Colon (tissue), 2 donors: ENCODE measurements around the gene KLC1.

ENCODE experiments used
- FAIRE-seq: peaks from 2 replicates; lab custom pipeline; 2012; peaks lifted over from hg19 to GRCh38; lab: Jason Lieb, UNC
- donor health status: control.
- donor health status: control.

The KLC1 gene

DNA sequence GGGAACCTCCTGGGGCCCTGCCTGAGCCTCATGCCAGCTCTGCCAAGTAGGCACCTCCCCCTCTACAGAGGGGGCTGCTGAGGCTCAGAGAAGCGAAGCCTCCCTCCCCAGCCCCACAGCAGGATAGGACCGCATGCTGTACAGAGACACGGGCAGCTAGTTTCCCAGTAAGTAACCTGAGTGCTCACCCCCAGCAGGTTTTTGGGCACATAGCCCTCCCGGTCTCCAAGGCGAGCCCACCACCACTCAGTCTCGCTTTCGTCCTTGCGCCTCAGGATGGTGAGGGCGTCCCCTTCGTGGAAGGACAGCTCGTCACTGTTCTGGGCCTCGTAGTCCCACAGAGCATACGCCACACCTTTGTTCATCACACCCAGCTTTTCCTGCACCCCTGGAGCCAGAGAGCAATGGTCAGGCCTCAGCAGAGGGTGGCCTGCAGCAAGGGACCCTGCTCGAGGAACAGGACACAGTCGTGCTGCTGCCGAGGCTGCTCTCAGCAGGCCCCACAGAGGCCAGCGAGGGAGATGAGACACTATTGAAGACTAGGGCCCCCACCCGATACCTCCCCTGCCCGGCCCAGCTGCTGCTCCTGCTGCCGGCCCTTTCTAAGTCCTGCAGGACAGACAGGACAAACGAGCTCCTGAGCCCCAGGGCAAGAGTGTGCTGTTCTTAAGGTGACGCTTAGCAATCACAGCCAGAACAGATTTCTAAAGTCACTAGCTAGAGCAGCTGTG, 107.0 kb downstream of the KLC1 start:
- no peak for FAIRE-seq

DNA sequence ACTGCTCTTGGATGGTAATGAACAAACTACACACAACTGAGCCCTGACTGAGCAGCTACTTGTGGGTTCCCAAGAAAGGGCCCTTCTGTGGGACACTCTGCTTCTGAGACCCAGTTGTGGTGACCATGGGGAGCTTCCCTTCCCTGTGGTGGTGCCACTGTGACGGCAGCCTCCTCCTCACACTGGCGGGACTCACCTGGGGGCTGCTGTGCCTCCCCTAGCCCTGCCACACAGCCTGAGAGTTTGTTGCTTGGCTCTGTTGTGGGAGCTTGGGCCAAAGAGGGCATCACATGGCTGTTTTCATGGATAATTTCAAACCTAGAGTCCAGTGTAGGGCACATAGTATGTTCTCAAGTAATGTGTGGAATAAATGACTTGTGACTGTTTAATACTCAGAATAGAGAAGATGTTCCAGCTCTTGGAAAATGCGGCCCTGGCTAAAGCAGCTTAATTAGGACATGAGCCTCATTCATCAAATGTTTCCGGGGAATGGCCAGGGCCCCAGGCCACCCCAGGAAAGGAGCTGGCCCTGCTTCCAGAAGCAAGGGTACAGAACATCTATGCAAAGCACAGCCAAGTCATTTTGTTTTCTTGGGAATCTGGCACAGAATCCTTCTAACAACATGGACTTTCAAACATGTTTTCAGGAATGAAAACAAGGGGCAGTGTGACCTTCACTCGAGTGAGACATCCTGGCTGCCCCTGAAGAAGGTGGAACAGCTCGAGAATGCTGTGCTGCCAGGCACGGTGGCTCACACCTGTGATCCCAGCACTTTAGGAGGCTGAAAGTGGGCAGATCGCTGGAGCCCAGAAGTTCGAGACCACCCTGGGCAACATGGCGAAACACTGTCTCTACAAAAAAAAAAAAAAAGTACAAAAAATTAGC, 107.8 kb downstream of the KLC1 start:
- FAIRE-seq: no peak

DNA sequence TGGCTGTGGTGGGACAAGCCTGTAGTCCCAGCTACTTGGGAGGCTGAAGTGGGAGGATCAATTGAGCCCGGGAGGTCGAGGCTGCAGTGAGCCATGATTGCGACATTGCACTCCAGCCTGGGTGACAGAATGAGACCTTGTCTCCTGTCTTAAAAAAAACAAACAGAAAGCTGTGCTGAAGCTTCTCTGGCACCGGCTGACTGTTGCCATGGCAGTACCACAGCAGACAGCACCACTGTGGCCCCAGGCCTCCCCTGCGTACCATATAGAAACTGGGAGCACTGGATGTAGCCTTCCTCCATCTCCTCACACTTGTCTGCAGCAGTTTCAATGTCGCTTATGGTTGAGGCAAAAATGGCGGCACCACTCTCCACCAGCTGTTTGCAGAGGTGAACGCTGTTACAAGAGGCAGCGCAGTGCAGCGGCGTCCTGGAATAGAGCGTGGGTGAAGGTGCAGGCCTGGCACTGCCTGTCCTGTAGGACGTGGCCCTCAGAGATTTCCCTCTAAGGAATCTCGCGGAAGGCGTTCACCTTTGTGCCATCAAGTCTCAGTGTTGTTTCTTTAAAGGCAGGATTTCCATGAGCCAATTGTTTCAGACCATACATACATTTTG, 108.5 kb downstream of the KLC1 start:
- no peak for FAIRE-seq

DNA sequence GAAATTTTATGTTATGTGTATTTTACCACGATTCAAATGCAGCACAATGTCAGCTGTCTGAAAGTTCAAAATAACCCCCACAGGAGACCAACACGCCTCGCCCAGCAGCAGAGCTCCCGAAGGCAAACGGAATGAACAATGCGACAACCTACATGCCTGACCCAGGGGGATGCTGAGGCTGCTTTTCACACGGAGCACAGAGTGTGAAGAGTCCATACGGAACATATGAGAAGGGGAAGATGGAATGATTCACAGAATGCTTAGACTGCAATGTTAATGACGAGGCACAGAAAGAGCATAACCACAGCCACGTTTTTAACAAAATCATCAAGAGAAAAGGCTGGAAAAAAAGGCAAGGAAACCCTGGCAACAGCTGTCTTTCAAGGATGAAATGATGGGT, 109.2 kb downstream of the KLC1 start:
- no peak for FAIRE-seq

DNA sequence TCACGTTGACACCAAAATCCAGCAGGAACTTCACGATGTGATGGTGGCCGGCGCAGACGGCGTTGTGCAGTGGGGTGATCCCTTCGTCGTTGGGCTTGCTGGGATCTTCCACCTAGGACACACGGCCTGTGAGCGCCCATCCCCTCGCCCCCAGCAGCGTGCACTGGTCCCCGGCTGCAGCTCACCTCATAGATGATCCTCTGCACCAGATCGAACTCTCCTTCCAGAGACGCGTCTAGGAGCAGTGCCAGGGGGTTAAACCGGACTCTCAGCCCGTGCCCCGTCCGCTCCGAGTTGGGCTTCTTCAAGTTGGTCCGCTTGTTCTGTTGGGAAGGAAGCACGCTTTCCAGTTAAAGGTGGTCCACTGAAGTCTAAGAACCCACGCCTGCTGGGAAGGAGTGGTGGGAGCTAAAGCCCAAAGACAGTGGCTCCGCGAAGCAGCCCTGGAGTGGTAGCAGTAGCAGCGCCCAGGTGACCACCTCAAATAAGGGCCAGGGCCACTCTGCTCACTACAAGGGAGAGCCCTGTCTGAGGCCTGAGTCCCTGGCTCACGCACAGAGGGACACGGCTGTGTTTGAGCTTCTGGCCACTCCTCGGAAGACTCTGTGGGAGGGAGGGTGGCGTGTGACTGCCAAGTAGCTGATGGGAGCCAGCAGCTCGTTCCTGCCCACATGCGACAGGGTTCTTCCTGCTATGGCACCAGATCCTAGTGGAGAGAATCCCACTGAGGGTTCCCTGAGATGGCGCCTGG, 109.9 kb downstream of the KLC1 start:
- FAIRE-seq: no peak

DNA sequence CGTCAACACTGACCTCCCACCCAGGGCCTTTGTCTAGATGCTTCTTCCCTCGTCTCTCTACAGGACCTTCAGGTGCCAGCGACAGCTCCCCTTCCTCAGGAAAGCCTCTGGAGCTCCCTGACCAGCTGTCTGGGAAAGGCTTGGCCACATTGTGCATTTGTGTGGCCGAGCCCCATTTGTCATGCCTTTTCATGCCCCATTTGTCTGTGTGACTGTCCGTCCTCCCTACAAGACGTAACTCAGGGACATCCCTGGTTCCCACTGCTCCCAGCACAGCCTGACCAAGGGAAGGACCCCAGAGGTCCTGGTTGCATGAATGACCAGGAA, 110.4 kb downstream of the KLC1 start:
- FAIRE-seq: no peak

DNA sequence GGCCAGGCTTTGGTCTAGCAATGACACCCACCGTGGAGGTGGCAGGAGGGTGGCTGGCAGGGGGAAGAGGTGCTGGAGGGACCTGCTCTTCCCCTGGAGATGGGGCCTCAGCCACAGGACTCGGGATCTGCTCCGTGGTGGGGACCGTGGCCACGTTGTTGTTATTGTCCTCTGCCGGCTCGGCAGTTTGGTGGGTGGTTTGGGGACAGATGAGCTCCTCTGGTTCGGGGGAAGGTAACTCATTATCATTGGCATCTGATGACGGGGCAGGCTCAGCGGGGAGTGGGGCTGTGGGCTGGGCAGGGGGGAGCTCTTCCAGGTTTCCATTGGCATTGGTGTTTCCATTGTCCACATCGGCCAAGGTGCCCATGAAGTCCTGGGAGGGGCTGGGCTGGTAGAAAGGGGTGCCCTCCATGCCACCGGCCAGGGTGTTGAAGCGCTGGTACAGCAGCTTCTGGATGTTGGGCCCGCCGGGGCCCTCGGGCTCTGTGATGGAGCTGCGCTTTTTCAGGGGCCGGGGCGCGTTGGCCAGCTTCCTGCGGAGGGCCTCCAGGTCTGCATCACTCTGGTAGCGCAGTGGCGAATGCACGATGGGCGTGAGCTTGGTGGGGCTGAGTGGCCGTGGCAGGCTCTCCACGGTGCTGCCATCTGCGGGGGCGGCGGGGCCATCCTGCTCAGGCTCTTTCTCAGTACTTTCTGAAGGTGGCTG, 110.9 kb downstream of the KLC1 start:
- no peak for FAIRE-seq

DNA sequence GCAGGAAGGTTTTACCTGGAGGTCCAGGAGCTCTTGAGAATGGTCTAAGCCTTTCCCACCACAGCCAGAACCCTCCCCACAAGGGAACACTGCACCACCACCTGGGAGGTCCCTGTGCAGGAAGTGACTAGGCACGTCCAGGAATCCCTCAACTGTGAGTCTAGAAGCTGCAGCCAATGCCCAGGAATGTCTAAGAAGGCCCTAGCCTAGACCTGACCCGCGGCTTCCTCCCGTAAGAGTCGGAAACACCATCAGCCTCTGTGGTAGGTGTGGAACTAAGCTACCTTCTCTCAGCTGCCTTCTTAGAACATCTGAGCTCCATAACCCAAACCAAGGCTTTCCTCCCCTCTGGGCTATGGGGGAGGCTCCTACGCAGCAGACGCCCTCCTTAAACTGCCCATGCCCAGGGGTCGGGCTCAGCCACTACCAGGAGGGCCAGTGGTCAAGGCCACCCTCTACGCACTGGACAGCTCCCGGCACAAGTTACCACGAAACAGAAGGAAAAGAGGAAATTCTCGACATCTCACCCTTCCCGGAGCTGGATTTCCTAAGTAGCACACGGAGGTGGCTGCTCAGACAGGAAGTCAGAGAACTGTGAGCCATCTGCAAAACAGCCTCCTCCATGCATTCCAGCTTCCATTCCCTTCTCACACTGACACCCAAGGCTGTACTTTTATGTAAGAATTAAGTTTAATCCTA, 112.1 kb downstream of the KLC1 start:
- no peak for FAIRE-seq

DNA sequence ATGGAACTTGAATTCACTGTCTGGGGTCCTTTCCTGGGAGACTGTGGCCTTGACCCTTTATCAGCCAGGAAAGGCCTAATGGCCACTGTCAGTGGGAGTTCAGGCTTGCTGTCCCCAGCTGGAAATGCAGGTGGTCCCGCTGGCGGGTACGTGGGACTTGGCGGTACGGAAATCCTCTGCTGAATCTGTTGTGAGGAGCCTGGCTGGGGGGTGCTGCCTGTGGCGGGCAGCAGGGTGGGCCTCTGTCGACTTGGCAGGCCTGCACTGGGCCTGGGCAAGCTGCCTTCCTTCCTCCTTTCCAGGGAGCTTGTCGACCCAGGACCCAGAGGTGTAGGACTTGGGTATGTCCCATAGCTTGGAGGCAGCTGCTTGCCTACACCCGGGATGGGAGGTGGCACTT, 112.9 kb downstream of the KLC1 start:
- no peak for FAIRE-seq

DNA sequence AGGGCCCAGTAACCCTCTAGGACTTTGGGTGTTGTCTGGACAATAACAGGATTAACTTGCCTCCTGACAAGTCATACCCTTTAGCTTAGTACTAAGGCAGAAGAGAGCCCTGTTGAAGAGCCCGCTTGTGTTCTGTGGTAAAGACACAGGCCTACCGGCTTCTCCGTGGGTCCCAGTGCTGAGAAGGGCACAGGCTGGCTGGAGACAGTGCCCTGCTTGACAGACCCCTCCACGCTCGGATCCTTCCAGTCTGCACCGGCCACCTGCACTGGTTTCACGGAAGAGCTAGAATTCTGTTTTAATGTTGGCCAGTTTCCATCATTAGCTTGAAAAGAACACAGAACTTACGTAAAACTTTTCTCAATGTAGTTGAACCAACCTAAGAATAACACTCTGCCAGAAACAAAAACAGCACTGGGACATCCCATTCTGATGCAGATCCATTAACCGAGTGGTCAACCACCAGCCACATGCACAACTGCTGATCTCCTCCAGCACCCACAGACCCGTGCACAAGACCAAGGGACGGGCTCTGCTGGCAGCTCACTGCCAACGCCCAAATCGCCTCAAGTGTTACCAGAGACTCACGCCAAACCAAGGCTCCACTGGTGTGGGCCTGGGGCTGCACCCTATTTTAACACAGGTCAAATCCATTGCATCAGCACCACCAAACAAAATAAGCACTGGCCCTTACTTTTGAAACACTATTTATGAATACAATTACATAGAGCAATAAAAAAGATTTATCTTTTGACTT, 113.7 kb downstream of the KLC1 start:
- no peak for FAIRE-seq

DNA sequence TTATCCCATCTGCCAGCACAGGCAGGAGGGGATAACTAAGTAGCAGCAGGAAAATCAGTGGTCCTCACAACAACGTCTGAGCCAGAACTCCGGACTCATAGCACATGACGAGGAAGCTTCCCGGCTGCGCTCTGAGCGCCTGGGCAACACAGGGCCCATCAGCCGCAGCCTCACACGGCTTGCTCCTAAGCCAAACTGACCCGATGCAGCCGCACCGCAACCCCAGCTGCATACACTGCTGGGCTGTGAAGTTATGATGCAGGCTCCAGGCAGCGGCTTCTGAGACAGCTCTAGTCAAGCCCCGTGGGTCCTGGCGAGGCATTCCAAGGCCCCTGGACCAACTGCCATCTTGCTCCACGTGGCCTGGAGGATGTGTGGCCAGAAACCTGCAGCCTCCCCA, 114.7 kb downstream of the KLC1 start:
- FAIRE-seq: no peak

DNA sequence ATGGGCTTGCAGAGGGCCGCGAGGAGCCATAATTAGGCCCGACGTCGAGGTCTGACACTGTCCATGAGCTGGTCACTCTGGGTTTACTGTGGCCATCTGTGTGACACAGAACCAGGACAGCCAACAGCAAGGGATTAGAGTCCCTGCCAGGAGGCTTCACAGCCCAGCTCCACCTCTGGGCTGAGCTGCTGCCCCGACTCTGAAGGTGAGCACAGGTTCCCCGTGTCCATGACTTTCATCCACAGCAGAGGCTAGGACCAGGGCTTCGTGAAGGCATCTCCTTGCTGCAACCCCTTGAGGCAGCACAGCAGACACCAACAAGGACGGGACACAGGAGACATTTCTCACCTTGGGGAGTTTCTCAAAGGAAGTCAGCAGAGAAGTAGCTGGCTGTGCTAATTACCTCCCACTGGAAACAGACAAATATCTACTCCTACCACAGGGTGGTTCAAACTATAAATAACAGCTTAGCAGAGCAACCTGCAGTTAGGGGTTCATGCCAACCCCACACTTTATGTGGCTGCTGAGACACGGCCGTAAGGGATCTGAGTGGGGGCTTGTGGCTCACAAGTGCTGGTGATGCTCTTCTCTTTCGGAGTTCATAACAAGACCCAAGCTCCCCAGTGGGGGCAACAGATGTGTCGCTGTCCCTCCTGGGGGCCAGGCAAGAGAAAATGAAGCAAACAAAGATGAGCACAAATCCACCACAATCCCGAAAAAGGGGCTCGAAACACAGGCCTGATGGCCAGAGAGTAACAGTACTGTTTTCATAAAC, 115.8 kb downstream of the KLC1 start:
- no peak for FAIRE-seq

DNA sequence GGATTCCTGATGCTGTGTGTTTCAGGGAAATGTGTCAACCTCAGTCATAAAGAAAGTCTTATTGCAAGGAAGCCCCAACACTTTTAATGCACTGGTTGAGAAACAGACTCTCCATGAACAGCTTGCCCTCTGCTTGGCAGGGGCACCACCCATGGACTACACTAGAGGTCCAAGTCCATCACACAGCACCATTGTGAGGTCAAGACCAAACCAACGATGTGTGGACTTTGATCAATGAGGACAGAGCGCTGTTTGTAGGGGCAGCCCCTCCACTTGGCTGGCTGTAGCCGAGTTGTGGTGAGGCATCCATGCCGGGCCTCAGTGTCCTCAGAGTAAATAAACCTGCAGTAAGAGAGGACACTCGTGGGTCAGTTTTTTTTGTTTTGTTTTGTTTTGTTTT, 116.4 kb downstream of the KLC1 start:
- no peak for FAIRE-seq

DNA sequence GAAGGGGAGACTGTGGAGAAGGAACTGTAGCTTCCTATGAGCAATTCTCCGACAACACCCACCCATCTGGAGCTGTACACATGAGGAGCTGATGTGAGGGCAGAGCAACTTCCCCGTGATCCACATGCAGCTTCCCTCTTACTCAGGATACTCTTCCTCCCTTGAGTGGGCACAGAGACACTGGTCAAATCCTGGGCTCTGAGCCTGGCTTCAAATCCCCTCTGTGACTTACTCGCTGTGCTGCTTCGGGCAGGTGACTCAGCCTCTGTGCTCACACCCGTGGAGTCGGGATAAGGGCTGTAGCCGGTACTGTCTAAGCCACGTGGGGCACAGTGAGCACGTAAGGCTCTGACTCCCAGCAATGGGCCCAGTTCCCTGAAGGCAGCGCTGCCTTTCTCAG, 117.7 kb downstream of the KLC1 start:
- FAIRE-seq: no peak

DNA sequence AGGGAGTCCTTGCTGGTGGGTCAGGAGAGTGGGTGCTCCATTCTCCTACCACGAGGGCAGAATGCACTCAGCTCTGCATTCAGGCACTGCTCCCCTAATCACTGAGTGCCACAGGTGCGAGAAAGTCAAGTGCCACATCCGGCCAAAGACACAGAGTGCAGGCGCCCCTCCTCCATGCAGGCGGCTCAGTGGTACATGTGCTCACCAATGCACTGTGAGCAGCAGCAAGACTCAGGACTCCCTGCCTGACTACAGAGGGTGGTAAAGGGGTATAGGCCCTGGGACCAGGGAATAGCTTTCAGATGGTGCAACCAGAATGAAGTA, 119.5 kb downstream of the KLC1 start:
- FAIRE-seq: no peak

DNA sequence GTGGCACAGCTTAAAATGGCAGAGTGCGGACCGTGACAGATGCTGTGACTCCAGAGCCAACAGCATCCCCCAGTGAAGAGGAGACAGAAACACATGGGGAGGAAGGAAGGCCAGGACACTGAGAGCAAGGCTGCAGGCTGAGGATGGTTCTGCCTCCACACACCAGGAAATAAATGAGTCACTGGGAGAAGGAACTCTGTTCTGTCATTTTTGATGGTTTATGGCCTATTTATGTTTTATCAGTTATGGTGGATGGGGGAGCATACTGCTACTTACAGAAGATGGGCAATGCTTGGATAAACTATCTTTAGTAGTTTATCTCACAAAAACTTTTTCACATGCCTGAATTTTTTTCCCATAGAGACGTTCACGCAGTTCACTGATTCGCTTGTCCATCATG, 120.4 kb downstream of the KLC1 start:
- FAIRE-seq: no peak

DNA sequence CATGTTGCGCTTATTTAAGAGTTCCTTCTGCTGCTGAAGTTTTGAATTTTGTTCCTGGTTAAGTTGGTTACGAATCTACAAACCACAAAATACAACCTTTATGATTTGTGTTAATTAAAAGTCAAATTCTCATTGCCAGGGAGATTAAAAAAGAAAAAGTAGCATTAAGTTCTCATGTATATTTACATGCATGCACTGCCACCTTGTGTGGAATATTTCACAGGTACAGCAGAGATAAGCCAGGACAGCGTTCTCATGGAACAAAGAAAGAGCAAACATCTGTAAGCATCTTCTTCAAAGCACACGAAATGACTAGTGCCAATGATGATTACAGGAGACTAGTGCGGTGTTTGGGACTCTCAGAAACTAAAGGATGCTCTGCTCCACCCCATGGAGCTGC, 120.8 kb downstream of the KLC1 start:
- no peak for FAIRE-seq
